Measurements from ENCODE around the gene POLG.

POLG gene

GRCh38 chr15:89369341-89369947, 34.8 kb upstream of the POLG start:
- H3K27ac ChIP-seq (ENCODE audit: extremely low read depth, low read depth, low read length), result no peak overlapping the region
- TF ChIP-seq ZNF362 (tag by site-specific recombination; IDR thresholded peaks at IDR 0.05) (no peak), ZNF514 (tag by site-specific recombination; IDR thresholded peaks at IDR 0.05) (no peak), ZNF645 (tag by site-specific recombination; IDR thresholded peaks at IDR 0.05) (no peak), ZNF664 (tag by site-specific recombination; IDR thresholded peaks at IDR 0.05) (no peak), ZBTB8A (tag by site-specific recombination; IDR thresholded peaks at IDR 0.05) (no peak), PATZ1 (tag by site-specific recombination; IDR thresholded peaks at IDR 0.05) (no peak), ZBTB49 (tag by site-specific recombination; IDR thresholded peaks at IDR 0.05; ENCODE audit: low read depth) (no peak), ZNF223 (tag by site-specific recombination; IDR thresholded peaks at IDR 0.05) (no peak), ZNF580 (tag by site-specific recombination; IDR thresholded peaks at IDR 0.05) (no peak), PBX3 (CRISPR knock-in tag; IDR thresholded peaks at IDR 0.05) (no peak), ZNF169 (tag by site-specific recombination; IDR thresholded peaks at IDR 0.05) (no peak)
- no peak overlapping the region for H3K4me3 ChIP-seq (ENCODE audit: low read depth, low read length)
- H3K4me1 ChIP-seq (ENCODE audit: control insufficient read depth, insufficient read depth, low read length), result no peaks in the 10 kb centered on the region
- ChIA-PET POLR2A (interaction anchor here (1.1 to 2.1 kb wide), 2 partner anchors 10 to 30 kb away, joined by 3 to 7 read pairs; no protein-coding TSS in a partner anchor), CTCF (interaction anchor here (0.6 to 2.7 kb wide), 7 partner anchors 9 to 61 kb away, joined by 3 to 26 read pairs (median 8); no protein-coding TSS in a partner anchor)
- no peaks in the 10 kb centered on the region for H3K9me3 ChIP-seq (ENCODE audit: control insufficient read depth, insufficient read depth, low read depth, low read length)
- no peaks in the 10 kb centered on the region for H3K36me3 ChIP-seq (ENCODE audit: control insufficient read depth in 2 of 2, insufficient read depth in 1 of 2, low read length in 2 of 2)

- H3K36me3 ChIP-seq (ENCODE audit: control insufficient read depth in 2 of 2, insufficient read depth in 1 of 2, low read length in 2 of 2), result no peaks in the 10 kb centered on the region
- POLR2A ChIA-PET, result interaction anchor here (1.1 to 2.1 kb wide), 2 partner anchors 11 to 31 kb away, joined by 3 to 7 read pairs; no protein-coding TSS in a partner anchor
- H3K4me3 ChIP-seq (ENCODE audit: low read depth, low read length), result no peak overlapping the region
- CTCF ChIA-PET, result interaction anchor here (0.7 to 2.7 kb wide), 5 partner anchors 10 to 56 kb away, joined by 3 to 26 read pairs (median 8); no protein-coding TSS in a partner anchor
- no peaks in the 10 kb centered on the region for H3K9me3 ChIP-seq (ENCODE audit: control insufficient read depth, insufficient read depth, low read depth, low read length)
- H3K27ac ChIP-seq (ENCODE audit: extremely low read depth, low read depth, low read length), result no peak overlapping the region
- no peaks in the 10 kb centered on the region for H3K4me1 ChIP-seq (ENCODE audit: control insufficient read depth, insufficient read depth, low read length)
- no peak for TF ChIP-seq ZNF488 (tag by site-specific recombination; IDR thresholded peaks at IDR 0.05)
- TF ChIP-seq WT1 (tag by site-specific recombination; IDR thresholded peaks at IDR 0.05), result peak; percentile 43; the same call in 1 of the 2 replicates
- no peak for TF ChIP-seq ZSCAN5A (tag by site-specific recombination; IDR thresholded peaks at IDR 0.05)
- TF ChIP-seq ZEB2 (tag by site-specific recombination; IDR thresholded peaks at IDR 0.05), result no peak
- no peak for TF ChIP-seq YY2 (tag by site-specific recombination; IDR thresholded peaks at IDR 0.05)
- TF ChIP-seq HOXD13 (CRISPR knock-in tag; IDR thresholded peaks at IDR 0.05; ENCODE audit: borderline replicate concordance), result no peak
These were observed 34.1 kb upstream of the POLG start for GRCh38 chr15:89368566-89369223.
